Memory B cell (primary cell): ENCODE results near the gene MAD1L1.
"Not testable (repeated sequence)": the region's sequence is repeated elsewhere in the genome, so short reads cannot be mapped to it uniquely, and the experiment has no call there.

Source experiments
- ATAC-seq: fragments of 150-1000 bp; cut with Tn5 transposase; 2 replicates; pipeline ENCODE4 v1.10.0; 2021; ENCODE audit warnings: low read depth, mild to moderate bottlenecking, moderate library complexity
- DNase-seq, 2 donors: peaks; one replicate each; pipeline ENCODE4 v3.0.0; 2022; ENCODE audit warnings: low spot score in 2 of 2
- H3K27ac Mint-ChIP-seq: one replicate; pipeline ENCODE4 v1.8.0; 2022; ENCODE audit warnings: mild to moderate bottlenecking, moderate library complexity, mixed read lengths
- H3K27me3 Mint-ChIP-seq: one replicate; pipeline ENCODE4 v1.8.0; 2022; ENCODE audit warnings: mixed read lengths
- H3K36me3 Mint-ChIP-seq: one replicate; pipeline ENCODE4 v1.8.0; 2022; ENCODE audit warnings: mild to moderate bottlenecking, mixed read lengths
- H3K4me1 Mint-ChIP-seq: one replicate; pipeline ENCODE4 v1.8.0; 2022; ENCODE audit warnings: mixed read lengths
- H3K4me3 Mint-ChIP-seq: one replicate; pipeline ENCODE4 v1.8.0; 2022; ENCODE audit warnings: mild to moderate bottlenecking, moderate library complexity, mixed read lengths
- H3K9me3 Mint-ChIP-seq: one replicate; pipeline ENCODE4 v1.8.0; 2022; ENCODE audit warnings: mixed read lengths

Gene MAD1L1

DNA sequence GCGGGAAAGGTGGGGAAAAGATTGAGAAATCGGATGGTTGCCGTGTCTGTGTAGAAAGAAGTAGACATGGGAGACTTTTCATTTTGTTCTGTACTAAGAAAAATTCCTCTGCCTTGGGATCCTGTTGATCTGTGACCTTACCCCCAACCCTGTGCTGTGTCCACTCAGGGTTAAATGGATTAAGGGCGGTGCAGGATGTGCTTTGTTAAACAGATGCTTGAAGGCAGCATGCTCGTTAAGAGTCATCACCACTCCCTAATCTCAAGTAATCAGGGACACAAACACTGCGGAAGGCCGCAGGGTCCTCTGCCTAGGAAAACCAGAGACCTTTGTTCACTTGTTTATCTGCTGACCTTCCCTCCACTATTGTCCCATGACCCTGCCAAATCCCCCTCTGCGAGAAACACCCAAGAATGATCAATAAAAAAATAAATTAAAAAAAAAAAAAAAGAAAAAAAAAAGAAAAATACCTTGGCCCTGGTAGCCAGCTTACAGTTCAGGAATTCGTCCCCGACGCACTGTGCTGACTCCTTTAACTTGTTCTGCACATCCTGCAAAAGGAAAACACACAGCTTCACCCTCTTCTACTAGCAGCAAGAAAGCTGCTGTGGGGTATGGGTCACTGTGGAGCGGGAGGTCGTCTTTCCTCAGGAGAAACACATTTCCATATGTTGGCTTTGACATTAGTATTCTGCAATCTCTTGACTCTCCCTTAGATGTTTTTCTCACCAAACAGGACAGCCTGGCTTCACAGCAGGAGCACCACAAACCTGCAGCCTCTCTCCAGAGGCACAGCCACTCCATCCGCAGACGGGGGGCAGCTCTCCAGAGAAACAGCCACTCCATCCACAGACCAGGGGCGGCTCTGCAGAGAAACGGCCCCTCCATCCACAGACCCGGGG, 36.6 kb upstream of the MAD1L1 start:
- not testable (repeated sequence) for H3K4me3 Mint-ChIP-seq, DNase-seq, H3K27me3 Mint-ChIP-seq, ATAC-seq, H3K9me3 Mint-ChIP-seq, H3K36me3 Mint-ChIP-seq, H3K4me1 Mint-ChIP-seq, H3K27ac Mint-ChIP-seq

DNA sequence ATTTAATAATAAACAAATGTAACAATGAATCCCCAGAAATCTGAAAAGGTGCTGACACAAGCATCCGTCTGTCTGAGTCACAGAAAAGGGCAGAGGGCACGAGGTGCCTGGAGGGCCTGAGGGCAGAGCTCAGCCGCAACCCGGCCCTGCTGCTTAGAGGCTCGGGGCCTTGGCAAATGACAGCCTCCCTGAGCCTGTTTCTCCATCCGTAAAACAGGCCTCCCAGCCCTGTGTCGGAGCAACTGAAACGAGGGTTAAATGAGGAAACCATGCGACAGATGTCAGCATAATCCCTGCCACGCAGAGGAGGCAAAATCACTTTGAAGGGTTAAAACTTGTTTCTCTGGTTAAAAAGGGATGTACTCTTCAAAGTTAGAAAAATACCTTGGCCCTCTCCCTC, 34.2 kb upstream of the MAD1L1 start:
- H3K36me3 Mint-ChIP-seq = peaks cover 9% of the 10 kb centered on the region
- H3K27ac Mint-ChIP-seq = no peak overlapping the region
- no peak overlapping the region for H3K4me3 Mint-ChIP-seq
- H3K4me1 Mint-ChIP-seq = peaks cover 3% of the 10 kb centered on the region
- no peaks in the 10 kb centered on the region for H3K9me3 Mint-ChIP-seq
- ATAC-seq (no peak), DNase-seq (no peak)
- no peaks in the 10 kb centered on the region for H3K27me3 Mint-ChIP-seq

DNA sequence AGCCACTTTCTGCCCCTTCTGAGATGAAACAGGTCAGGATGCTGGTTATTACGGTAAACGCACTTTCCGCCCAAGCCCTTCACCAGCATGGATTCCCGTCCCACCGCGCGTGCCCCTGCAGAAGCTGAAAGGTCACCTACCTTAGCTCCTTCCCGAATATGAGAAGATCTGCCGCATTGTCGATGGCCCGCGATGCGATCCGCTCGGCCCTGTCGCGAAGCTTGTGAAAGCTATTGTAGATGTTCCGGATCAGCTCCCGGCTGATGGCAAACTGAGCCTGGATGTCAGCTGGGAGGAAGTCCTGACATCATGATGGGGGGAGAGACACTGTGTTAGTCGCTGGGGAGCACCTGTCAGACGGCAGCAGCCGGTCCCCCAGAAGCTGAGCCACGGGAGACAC, 31.4 kb upstream of the MAD1L1 start:
- Mint-ChIP-seq H3K36me3 (peaks cover 8% of the 10 kb centered on the region), H3K27ac (peak overlapping the region; percentile 97), H3K4me1 (peaks cover 15% of the 10 kb centered on the region), H3K4me3 (no peak overlapping the region), H3K9me3 (no peaks in the 10 kb centered on the region), H3K27me3 (no peaks in the 10 kb centered on the region)
- no peak for DNase-seq
- no peak for ATAC-seq

DNA sequence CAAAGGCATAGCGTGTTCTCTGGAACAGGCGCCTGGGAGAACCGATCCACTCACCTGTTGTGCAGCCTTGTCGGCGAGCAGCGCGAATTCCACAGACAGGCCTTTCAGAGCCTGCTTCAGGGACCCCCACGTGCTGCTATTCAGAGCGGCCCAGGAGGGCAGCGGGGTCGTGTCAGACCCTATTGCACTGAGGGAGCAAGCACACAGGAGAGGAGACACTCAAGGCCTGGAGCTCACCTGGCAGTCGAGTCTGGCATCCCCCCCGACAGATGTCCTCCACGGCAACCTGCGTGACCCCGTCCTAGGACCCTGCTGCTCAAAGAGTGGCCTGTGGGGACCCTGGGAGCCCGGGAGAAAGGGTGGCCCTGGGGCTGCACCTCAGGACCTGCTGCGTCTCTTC, 30.4 kb upstream of the MAD1L1 start:
- DNase-seq = no peak
- Mint-ChIP-seq H3K4me1 (peaks cover 23% of the 10 kb centered on the region), H3K4me3 (no peak overlapping the region), H3K36me3 (peaks cover 8% of the 10 kb centered on the region), H3K9me3 (no peaks in the 10 kb centered on the region), H3K27ac (peak overlapping the region; percentile 97), H3K27me3 (no peaks in the 10 kb centered on the region)
- ATAC-seq = no peak

DNA sequence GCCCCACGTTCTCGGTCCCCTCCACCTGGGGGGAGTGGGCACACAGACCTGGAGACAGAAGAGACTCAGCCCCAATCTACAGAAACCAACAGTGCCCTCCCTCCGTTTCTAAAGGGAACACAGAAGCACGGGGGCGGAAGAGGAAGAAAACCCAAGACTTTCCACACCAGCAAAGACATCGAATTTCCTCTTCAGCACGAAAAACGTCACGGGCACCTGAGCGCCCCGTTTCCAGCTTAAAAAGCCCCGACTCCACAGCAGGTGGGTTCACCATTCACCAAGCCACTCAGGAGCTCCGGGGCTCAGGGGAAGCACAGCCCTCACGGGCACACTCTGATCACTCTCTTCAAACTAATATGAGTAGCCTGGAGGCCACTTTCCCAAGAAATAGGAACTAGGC, 28.9 kb upstream of the MAD1L1 start:
- DNase-seq (peak; percentile 73 to 86), ATAC-seq (peak; percentile 72)
- H3K27me3 Mint-ChIP-seq = no peaks in the 10 kb centered on the region
- H3K4me3 Mint-ChIP-seq = peak overlapping the region; percentile 77
- peak overlapping the region; percentile 97 for H3K27ac Mint-ChIP-seq
- H3K4me1 Mint-ChIP-seq = peaks cover 23% of the 10 kb centered on the region
- H3K9me3 Mint-ChIP-seq = no peaks in the 10 kb centered on the region
- H3K36me3 Mint-ChIP-seq = peaks cover 12% of the 10 kb centered on the region

DNA sequence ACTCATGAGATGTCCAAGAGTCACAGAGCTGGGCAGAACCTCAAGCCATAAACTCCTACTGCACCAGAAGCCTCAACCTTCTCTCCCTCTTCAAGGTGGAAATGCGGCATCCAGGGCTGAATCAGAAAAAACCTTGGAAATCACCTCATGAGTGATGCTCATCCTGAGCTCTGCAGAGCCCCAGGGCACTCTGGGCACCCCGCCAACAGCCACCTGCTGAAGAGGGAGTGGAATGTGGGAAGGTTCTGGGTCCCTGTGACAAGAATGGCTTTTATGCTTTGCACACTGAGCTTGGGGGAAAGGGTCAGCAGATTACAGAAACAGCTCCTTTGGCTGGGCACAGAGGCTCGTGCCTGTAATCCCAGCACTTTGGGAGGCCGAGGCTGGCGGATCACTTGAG, 28.1 kb upstream of the MAD1L1 start:
- H3K9me3 Mint-ChIP-seq = no peaks in the 10 kb centered on the region
- H3K36me3 Mint-ChIP-seq = peaks cover 14% of the 10 kb centered on the region
- H3K27me3 Mint-ChIP-seq = no peaks in the 10 kb centered on the region
- H3K27ac Mint-ChIP-seq = peak overlapping the region; percentile 97
- DNase-seq (no peak), ATAC-seq (no peak)
- H3K4me1 Mint-ChIP-seq = peaks cover 23% of the 10 kb centered on the region
- no peak overlapping the region for H3K4me3 Mint-ChIP-seq

DNA sequence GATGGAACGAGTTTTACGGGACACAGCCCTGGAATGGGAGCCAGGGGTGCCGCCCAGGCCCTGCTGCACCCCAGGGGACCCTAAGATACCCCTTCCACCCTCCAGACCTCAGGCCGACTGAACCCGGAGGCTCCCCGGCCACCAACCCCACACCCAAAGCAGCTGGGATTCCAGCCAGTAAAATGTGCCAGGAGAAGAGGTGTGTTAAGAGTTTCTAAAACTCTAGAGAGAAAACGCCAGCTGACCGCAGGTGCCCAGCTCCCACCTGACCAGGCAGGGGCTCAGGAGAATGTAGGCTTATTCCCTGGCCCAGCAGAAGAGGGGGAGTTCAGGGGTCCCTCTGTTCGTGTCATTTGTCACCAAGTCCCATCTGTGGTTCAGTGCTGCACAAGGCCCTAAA, 26.7 kb upstream of the MAD1L1 start:
- no peaks in the 10 kb centered on the region for H3K9me3 Mint-ChIP-seq
- peak overlapping the region; percentile 97 for H3K27ac Mint-ChIP-seq
- H3K4me3 Mint-ChIP-seq = peak overlapping the region; percentile 70
- H3K36me3 Mint-ChIP-seq = peaks cover 25% of the 10 kb centered on the region
- DNase-seq = no peak
- H3K4me1 Mint-ChIP-seq = peaks cover 30% of the 10 kb centered on the region
- no peaks in the 10 kb centered on the region for H3K27me3 Mint-ChIP-seq
- ATAC-seq = no peak

DNA sequence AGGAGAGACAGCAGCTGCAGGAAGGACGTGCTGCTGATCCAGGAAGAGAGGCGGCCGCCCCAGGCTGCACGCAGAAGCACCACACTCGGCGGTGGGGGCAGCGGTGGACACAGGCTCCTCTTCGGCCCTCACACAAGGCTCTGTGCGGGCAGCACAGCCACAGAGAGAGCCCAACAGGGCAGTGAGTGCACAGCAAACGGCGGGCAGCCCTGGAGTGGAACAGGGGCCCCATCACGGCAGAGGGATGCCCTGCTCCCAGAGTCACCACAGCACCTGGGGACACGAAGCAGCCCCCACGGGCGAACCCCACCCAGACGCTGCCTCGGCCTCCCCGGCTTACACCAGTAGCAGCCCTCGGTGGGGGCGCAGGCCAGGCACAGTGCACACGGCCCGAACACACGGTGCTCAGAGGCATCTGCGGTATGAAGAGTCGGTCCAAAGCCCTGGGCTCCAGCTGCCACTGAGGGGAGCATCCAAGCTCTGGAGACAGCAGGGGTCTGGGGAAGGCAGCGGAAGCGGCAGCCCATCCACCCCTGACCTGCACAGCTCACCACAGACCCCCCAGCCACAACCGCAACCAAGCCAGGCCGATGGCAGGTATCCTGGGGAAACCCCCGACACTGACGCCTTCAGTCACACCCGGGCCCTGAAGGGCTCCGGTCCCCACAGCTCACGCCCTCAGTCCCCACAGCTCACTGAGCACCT, 26.1 kb upstream of the MAD1L1 start:
- ATAC-seq (peak; percentile 78), DNase-seq (peak; percentile 79 to 82)
- Mint-ChIP-seq H3K9me3 (no peaks in the 10 kb centered on the region), H3K4me1 (peaks cover 30% of the 10 kb centered on the region), H3K36me3 (peaks cover 23% of the 10 kb centered on the region), H3K4me3 (peak overlapping the region; percentile 70), H3K27me3 (no peaks in the 10 kb centered on the region), H3K27ac (peak overlapping the region; percentile 97)

DNA sequence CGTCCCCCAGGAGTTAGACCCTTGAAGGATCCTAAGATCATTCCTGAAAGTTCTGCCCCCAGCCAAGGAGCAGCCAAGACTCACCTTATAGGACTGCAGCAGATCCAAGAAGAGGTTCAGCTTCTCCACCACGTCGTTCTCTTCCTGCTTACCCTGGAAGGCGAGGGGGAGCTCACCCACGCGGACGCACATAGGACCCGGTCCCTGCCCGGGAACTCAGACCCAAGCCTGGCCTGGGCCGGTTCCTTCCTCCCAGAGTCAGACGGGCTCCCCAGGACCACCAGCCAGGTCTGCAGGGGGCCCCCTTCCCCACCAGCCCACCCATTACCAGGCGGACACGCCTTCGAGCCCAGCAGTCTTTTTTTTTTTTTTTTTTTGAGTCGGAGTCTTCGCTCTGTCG, 24.9 kb upstream of the MAD1L1 start:
- Mint-ChIP-seq H3K9me3 (no peaks in the 10 kb centered on the region), H3K36me3 (peaks cover 23% of the 10 kb centered on the region), H3K27me3 (no peaks in the 10 kb centered on the region), H3K27ac (no peak overlapping the region), H3K4me3 (no peak overlapping the region), H3K4me1 (peaks cover 33% of the 10 kb centered on the region)
- no peak for DNase-seq
- ATAC-seq = no peak

DNA sequence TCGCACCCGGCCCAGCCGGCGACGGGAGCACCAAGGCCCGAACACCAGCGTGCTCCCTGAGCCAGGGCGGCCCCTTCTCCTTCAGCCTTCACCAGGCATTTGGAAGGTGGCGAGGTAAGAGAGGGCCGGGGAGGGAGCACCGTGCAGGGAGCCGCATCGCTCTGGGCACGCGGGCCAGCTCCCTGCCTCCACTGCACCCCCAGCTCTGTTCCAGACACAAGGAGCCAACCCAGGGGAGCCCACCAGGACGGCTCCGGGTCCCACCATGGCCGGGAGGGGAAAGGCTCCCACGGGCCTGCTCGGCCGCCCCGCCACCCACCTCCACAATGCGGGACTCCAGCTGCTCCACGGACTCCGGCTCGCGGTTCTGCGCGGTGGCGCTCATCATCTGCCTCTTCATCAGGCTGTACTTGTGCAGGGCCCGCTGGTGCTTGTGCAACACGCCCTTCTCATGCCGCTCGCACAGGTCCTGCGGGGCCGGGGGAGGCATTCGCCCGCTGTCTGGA, 24.4 kb upstream of the MAD1L1 start:
- DNase-seq = no peak
- ATAC-seq = no peak
- Mint-ChIP-seq H3K27me3 (no peaks in the 10 kb centered on the region), H3K9me3 (no peaks in the 10 kb centered on the region), H3K4me1 (peaks cover 32% of the 10 kb centered on the region), H3K36me3 (peaks cover 23% of the 10 kb centered on the region), H3K27ac (no peak overlapping the region), H3K4me3 (no peak overlapping the region)

DNA sequence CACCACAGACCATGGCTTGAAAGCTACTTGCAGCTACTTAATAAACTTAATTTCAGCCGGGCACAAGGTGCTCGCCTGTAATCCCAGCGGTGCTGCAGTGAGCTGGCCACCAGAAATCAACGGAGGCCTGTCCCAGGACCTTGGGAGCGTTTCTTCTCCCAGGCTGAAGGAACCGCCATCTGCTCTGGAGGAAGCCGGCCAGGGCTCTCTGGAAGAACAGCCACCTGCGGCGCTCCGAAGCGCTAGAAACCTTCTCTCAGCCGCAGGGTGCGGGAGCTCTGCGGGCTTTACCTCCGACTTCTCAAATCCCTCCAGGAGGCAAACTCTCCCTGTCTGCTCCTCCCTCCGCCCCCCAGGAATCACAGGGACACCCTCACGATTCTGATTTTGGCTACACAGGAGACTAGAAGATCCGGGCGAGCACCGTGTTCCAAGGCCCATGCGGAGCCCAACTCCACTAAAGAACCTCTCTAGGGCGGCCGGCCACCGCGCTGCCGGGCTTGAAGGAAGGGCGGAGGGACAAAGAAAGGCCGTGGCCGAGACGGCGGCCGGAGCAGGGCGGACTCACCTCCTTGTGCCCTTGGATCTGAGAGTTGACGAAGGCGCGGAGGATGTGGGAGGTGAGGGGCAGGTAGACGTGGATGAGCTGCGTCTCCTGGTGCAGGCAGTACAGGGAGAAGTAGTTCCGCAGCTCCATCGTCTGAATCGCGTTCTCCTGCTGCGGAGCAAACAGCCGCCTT, 23.7 kb upstream of the MAD1L1 start:
- H3K9me3 Mint-ChIP-seq = no peaks in the 10 kb centered on the region
- peaks cover 28% of the 10 kb centered on the region for H3K4me1 Mint-ChIP-seq
- no peak overlapping the region for H3K4me3 Mint-ChIP-seq
- no peak for DNase-seq
- no peak overlapping the region for H3K27ac Mint-ChIP-seq
- H3K36me3 Mint-ChIP-seq = peaks cover 23% of the 10 kb centered on the region
- ATAC-seq = no peak
- H3K27me3 Mint-ChIP-seq = no peaks in the 10 kb centered on the region

DNA sequence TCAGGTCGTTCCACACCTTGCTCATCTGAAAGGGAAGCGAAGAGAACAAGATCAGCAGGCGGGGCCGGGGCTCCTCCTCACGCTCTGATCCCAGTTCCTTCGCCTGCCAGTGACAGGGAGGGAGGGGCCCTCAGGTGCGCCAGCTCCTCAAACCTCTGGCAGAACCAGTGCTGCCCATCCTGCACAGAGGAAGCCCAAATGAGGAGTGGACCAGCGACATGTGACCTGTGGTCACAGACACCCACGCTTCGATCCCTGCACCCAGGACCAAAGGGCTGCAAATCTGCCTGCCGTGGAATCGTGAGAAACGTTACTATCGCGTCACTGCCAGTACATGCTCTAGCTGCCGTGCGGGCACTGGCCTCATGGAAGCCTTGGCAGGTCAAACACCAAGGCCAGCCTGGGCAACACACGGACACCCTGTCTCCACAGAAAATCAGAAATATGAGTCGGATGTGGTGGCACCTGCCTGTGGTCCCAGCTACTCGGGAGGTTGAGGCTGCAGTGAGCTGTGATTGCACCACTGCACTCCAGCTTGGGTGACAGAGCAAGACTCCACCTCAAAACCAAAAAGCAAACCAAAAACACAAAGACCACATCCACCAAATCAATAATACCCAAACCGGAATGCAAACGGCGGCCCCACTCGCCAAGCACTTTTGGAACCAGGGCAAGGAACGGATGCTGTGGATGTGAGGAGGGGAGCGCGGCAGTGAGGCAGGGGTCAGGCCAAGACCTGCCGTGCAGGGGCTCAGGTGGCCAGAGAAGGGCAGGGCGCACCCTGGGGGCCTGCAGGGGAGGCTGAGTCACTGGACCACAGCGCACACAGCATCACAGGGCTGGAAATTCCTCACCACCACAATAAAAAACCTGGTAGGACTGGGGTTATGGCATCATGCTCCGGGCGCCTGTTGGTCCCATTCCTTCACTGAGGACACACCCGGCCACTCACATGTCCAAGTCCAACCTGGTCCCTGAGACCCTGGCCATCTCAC, 22.7 kb upstream of the MAD1L1 start:
- Mint-ChIP-seq H3K9me3 (no peaks in the 10 kb centered on the region), H3K27ac (peak overlapping the region; percentile 64), H3K4me1 (peaks cover 26% of the 10 kb centered on the region), H3K27me3 (no peaks in the 10 kb centered on the region), H3K36me3 (peaks cover 24% of the 10 kb centered on the region), H3K4me3 (no peak overlapping the region)
- ATAC-seq = no peak
- DNase-seq = no peak
